MM.1S (cell line): ENCODE measurements around the gene OR8G1.

ENCODE experiments used
- CTCF ChIP-seq: fragments of 300-600 bp; sonication (generic); IDR thresholded peaks from 2 replicates; pipeline ENCODE4 v1.5.1; 2016; ENCODE audit warnings: antibody characterized with exemption, low read length, mixed read lengths
- EZH2 ChIP-seq: fragments of 300-600 bp; sonication (generic); optimal IDR thresholded peaks from 2 replicates; pipeline ENCODE3; 2017; ENCODE audit warnings: low read depth, mild to moderate bottlenecking, antibody characterized with exemption, low read length, mixed read lengths

DNA sequence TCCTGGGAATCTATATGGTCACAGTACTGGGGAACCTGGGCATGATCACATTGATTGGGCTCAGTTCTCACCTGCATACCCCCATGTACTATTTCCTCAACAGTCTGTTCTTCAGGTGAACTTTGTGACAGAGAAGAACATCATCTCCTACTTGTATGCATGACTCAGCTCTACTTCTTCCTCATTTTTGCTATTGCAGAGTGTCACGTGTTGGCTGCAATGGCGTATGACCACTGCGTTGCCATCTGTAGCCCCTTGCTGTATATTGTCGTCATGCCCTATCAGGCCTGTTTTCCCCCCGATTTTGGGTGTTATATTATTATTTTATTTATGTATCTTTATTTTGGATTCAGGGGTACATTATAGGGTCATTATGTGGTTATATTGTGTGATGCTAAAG lies 2.4 kb upstream of the OR8G1 start:
- TF ChIP-seq EZH2 (no peak), CTCF (no peak)
